Heart right ventricle (tissue), 16 donors: ENCODE data around the gene PRUNE1. TPM values are rescaled to one million over a fixed set of nuclear protein-coding genes. Genes with fewer than 3 reads are reported as not detected.
A peak's percentile ranks its signal among the peaks of the same experiment; 100 is the strongest.

Experiments used
- ATAC-seq, 8 donors: fragments of 200-7000 bp; cut with Tn5 transposase; one replicate each; pipeline ENCODE4 v1.9.1; 2020; ENCODE audit warnings: mild to moderate bottlenecking in 8 of 8, moderate library complexity in 8 of 8, moderate number of reproducible peaks in 1 of 8
- DNase-seq, 2 donors: peaks; one replicate each; pipeline ENCODE4 v3.0.0-alpha.2; 2020
- H3K27ac ChIP-seq, 10 donors: fragments of 200-600 bp; sonication (generic) in 2 of 10; one replicate each; pipeline versions ENCODE4 v1.5.0 to v1.8.0; 2020 to 2022; ENCODE audit warnings: mild to moderate bottlenecking in 3 of 10
- H3K27me3 ChIP-seq, 7 donors: fragments of 200-600 bp; one replicate each; pipeline ENCODE4 v1.8.0; 2021 to 2022; ENCODE audit warnings: mild to moderate bottlenecking in 2 of 7
- H3K36me3 ChIP-seq, 9 donors: fragments of 200-600 bp; sonication (generic) in 1 of 9; one replicate each; pipeline versions ENCODE4 v1.5.0 to v1.8.0; 2020 to 2022; ENCODE audit warnings: mild to moderate bottlenecking in 2 of 9
- H3K4me1 ChIP-seq, 9 donors: fragments of 200-600 bp; sonication (generic) in 1 of 9; one replicate each; pipeline versions ENCODE4 v1.5.0 to v1.8.0; 2020 to 2022; ENCODE audit warnings: mild to moderate bottlenecking in 4 of 9
- H3K4me3 ChIP-seq, 10 donors: fragments of 200-600 bp; sonication (generic) in 2 of 10; one replicate each; pipeline versions ENCODE4 v1.5.0 to v1.8.0; 2020 to 2022; ENCODE audit warnings: mild to moderate bottlenecking in 7 of 10, moderate library complexity in 2 of 10
- H3K9me3 ChIP-seq, 11 donors: fragments of 200-600 bp in 10 of 11; sonication (generic) in 2 of 11; one replicate each; pipeline versions ENCODE4 v1.5.0 to v1.8.0; 2013 to 2022; ENCODE audit warnings: mild to moderate bottlenecking in 2 of 11, control low read depth in 1 of 11, moderate library complexity in 1 of 11
- WGBS, 2 donors: extraction: QIAGEN DNeasy Blood & Tissue Kit; methylation state at CpG; one replicate each; pipeline ENCODE4 v1.1.7; 2013; ENCODE audit warnings: inconsistent platforms in 1 of 2; 5-methylcytosine and 5-hydroxymethylcytosine counted together
- intact Hi-C, 10 donors: fragments of 100-400 bp; cut with DNase I; formaldehyde crosslinking; loops; one replicate each; pipeline versions ENCODE4 v1.11.1 to v1.14.2; 2022
- long read RNA-seq, 3 donors: library from polyadenylated mRNA; unstranded; transcript quantifications; one replicate each; pipeline ENCODE4 v2.0.0, GENCODE V29; 2020 to 2021
- polyA plus RNA-seq, 2 donors: library from polyadenylated mRNA; stranded (reverse); fragments of 200-250 nt; gene quantifications; one replicate each; pipeline ENCODE4 v1.2.3, GENCODE V29; 2013
- total RNA-seq, 10 donors: library from RNA; stranded (reverse); fragmentation: NEBNext Ultra II Directional in 3 of 10; extraction: Animal tissue kit (Norgen Biotek cat#: 25700) in 3 of 10; gene quantifications; one replicate each; pipeline versions ENCODE4 v1.2.1 to v1.2.4, GENCODE V29; 2021 to 2023
- TF ChIP-seq, protein P1 (sequence below), 9 donors: fragments of 200-600 bp; sonication (generic) in 2 of 9; IDR thresholded peaks; one replicate each; pipeline versions ENCODE4 v1.5.0 to v1.8.0; 2021 to 2022; ENCODE audit warnings: antibody characterized with exemption in 9 of 9, mild to moderate bottlenecking in 5 of 9, moderate library complexity in 1 of 9
- donor health status: Arrhythmogenic right ventricular cardiomyopathy.
- donor health status: ischemic (EF 13 %, LVEDD 7.1; RV severe dilation, severe dysfunction).
- donor health status: healthy with polysubstance abuse.
- donor health status: DM: no; HTN: yes; CAD: no.
- donor health status: DM: no; HTN: no; CAD: no.
- donor health status: ischemic (EF 25% LVEDD 6.9; RV normal size, moderate dysfunction).
- donor health status: ischemic (EF 25% LVEDD 5.7; RV mildly dilated, moderate dysfunction).
- donor health status: healthy.
- donor health status: DM: yes; HTN: yes; CAD: no.
- donor health status: Ischemic cardiomyopathy.
- donor health status: ischemic (EF 35%, LVEDD 5.7; RV mildly dilated, moderate dysfunction).
- donor health status: nonischemic (EF 11% LVEDD 7.7; RV severe dilation, severe dysfunction).
- donor health status: DM: yes; HTN: yes; CAD: no.
- donor health status: PGD.
- donor health status: ischemic (EF 29% LVEDD 5.4; RV normal size, mild dysfunction).
- donor health status: nonischemic (EF 23%, LVEDD 6.1; RV moderate dilation, normal function).

PRUNE1 gene, protein sequence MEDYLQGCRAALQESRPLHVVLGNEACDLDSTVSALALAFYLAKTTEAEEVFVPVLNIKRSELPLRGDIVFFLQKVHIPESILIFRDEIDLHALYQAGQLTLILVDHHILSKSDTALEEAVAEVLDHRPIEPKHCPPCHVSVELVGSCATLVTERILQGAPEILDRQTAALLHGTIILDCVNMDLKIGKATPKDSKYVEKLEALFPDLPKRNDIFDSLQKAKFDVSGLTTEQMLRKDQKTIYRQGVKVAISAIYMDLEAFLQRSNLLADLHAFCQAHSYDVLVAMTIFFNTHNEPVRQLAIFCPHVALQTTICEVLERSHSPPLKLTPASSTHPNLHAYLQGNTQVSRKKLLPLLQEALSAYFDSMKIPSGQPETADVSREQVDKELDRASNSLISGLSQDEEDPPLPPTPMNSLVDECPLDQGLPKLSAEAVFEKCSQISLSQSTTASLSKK
- 10 to 100 TPM; 37.5 to 50.1 (median 46.0) TPM for total RNA-seq
- polyA plus RNA-seq: 10 to 100 TPM; 11.5 to 24.4 TPM
- long read RNA-seq, donor 1, transcript PRUNE1-201 (8 exons, 2,997 nt): major isoform, 14 of 24 reads
- long read RNA-seq, donor 1, partial matches to known transcripts: 0 of 24 reads
- long read RNA-seq, donor 1, other reads (novel, unspliced or antisense): 9 of 24 reads
- long read RNA-seq, donor 2, transcript PRUNE1-201 (8 exons, 2,997 nt): major isoform, 7 of 21 reads
- long read RNA-seq, donor 2, partial matches to known transcripts: 0 of 21 reads
- long read RNA-seq, donor 2, other reads (novel, unspliced or antisense): 12 of 21 reads
- long read RNA-seq, donor 3, transcript PRUNE1-201 (8 exons, 2,997 nt): major isoform, 46 of 69 reads
- long read RNA-seq, donor 3, partial matches to known transcripts: 3 of 69 reads
- long read RNA-seq, donor 3, other reads (novel, unspliced or antisense): 17 of 69 reads

DNA sequence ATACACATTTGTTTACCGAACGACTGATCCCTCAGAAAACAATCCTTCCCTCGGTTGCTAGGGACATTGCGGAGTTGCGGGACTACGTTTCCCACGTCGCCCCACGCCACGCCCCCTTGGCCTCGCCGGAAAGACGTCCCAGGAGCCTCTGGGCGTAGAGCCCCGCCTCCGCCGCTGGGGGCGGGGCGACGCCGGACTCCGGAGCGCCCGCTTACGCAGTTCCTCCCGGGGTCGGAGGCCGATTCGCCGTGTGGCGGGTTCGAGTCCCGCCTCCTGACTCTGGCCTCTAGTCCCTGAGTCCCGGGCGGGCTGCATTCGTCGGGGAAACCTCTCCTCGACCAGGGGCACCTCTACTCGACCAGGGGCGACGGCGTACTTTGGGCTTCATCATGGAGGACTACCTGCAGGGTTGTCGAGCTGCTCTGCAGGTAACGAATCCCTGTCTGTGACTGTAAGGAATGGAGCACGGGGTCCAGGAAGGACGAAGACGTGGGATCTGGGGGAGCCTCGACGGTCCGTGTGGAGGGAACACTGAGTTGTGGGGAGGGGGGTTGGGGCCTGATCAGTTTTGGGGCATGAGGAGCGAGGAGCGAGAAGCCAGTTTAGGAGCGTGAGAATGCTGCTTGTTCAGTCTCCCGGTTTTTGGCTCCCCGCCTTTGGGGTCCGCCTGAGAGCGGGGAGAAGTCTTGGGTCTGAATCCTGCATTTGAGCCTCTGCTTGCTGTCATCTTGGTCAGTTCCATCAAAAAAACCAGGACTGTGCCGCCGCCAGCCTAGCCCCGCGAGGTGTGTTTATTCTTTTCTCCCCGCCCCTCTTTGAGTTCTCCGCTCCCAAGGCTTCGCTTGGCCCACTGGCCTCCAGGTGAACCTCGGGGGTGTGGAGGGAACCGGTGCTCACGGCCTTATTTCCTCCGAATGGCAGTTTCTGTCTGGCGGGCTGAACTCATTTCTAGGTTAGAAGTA lies at the start of gene PRUNE1:
TSS of gene PRUNE1 (plus strand) at position 206 of the 962 bp plus-strand sequence. CDS start at position 390, 184 bp downstream.
- DNase-seq (peak; percentile 97 to 98), ATAC-seq (peak; percentile 91 to 95 (median 93))
- intact Hi-C loops: loop anchor here in 2 of 10 donors (5.0 to 10.0 kb wide), 2 partner anchors 46 to 54 kb away; partner anchors contain the start of genes CDC42SE1 (in 1 of the 2) and MLLT11 (in 1 of the 2)
- H3K36me3 ChIP-seq: peaks cover 0 to 4% (median 0%) of the 10 kb centered on the region in 9 donors
- peak within 1 kb of the TSS; percentile 52 to 96 (median 92) for H3K27ac ChIP-seq
- H3K4me1 ChIP-seq: peaks cover 12 to 90% (median 81%) of the 10 kb centered on the region in 9 donors
- peak within 1 kb of the TSS; percentile 47 to 85 (median 76) for H3K4me3 ChIP-seq
- TF ChIP-seq, protein P1, sequence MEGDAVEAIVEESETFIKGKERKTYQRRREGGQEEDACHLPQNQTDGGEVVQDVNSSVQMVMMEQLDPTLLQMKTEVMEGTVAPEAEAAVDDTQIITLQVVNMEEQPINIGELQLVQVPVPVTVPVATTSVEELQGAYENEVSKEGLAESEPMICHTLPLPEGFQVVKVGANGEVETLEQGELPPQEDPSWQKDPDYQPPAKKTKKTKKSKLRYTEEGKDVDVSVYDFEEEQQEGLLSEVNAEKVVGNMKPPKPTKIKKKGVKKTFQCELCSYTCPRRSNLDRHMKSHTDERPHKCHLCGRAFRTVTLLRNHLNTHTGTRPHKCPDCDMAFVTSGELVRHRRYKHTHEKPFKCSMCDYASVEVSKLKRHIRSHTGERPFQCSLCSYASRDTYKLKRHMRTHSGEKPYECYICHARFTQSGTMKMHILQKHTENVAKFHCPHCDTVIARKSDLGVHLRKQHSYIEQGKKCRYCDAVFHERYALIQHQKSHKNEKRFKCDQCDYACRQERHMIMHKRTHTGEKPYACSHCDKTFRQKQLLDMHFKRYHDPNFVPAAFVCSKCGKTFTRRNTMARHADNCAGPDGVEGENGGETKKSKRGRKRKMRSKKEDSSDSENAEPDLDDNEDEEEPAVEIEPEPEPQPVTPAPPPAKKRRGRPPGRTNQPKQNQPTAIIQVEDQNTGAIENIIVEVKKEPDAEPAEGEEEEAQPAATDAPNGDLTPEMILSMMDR (IDR thresholded peaks at IDR 0.05): peak in 2 of 9 donors; percentile 9 to 25
- no peaks in the 10 kb centered on the region for H3K9me3 ChIP-seq
- no peaks in the 10 kb centered on the region for H3K27me3 ChIP-seq
- WGBS, 2 donors: 1% methylated on average over 69 of the region's 69 CpGs

DNA sequence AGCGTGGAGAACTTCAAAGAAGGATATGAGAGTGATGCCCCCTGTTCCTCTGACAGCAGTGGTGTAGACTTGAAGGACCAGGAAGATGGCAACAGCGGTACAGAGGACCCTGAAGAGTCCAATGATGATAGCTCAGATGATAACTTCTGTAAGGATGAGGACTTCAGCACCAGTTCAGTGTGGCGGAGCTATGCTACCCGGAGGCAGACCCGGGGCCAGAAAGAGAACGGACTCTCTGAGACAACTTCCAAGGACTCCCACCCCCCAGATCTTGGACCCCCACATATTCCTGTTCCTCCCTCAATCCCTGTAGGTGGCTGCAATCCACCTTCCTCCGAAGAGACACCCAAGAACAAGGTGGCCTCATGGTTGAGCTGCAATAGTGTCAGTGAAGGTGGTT lies 47.6 kb upstream of the PRUNE1 start:
- Histone ChIP-seq H3K27me3 (no peaks in the 10 kb centered on the region), H3K9me3 (no peaks in the 10 kb centered on the region), H3K27ac (no peak overlapping the region), H3K4me3 (no peak overlapping the region), H3K4me1 (peaks cover 0 to 4% (median 0%) of the 10 kb centered on the region in 9 donors), H3K36me3 (peaks cover 0 to 100% (median 62%) of the 10 kb centered on the region in 9 donors)
- intact Hi-C loops: no loop called here
- 96 to 97% methylated on average over 7 of the region's 7 CpGs for WGBS, 2 donors
- no peak for ATAC-seq
- TF ChIP-seq, protein P1 (IDR thresholded peaks at IDR 0.05): no peak
- no peak for DNase-seq

DNA sequence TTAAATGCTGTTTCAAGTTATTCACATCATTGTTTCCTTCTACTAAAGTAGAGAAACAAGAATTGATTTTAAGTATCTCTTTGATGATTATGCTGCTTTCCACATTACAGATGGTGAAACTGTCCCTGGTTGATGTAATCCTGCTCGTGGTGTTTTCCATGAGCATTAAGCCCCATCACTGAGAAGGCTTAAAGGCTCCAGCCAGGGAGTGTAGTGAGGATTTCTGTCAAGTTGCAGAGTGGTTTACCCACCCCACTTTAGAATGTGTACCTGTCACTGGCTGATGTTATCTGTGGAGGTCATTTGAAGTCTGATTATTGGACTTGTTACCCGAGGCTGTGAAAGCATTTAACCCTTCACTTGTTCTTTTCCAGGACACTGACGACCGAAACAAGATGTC lies 46.5 kb upstream of the PRUNE1 start:
- ATAC-seq: no peak
- TF ChIP-seq, protein P1 (IDR thresholded peaks at IDR 0.05): no peak
- Histone ChIP-seq H3K36me3 (peaks cover 0 to 100% (median 73%) of the 10 kb centered on the region in 9 donors), H3K4me1 (peaks cover 0 to 4% (median 0%) of the 10 kb centered on the region in 9 donors), H3K9me3 (no peaks in the 10 kb centered on the region), H3K4me3 (no peak overlapping the region), H3K27me3 (no peaks in the 10 kb centered on the region), H3K27ac (no peak overlapping the region)
- intact Hi-C loops: no loop called here
- DNase-seq: no peak
- WGBS, 2 donors: 64 to 70% methylated on average over 4 of the region's 4 CpGs
